ENCODE measurements around the gene PRKRA. TPM values are rescaled to one million over a fixed set of nuclear protein-coding genes. Genes with fewer than 3 reads are reported as not detected.
A peak's percentile ranks its signal among the peaks of the same experiment; 100 is the strongest.

Gene PRKRA
- total and polyA plus RNA-seq, 2 of the 13 experiments (the other 11 are each of a cell fraction or from before 2014, with no cell fraction given) = 53.1 to 74.7 TPM

DNA sequence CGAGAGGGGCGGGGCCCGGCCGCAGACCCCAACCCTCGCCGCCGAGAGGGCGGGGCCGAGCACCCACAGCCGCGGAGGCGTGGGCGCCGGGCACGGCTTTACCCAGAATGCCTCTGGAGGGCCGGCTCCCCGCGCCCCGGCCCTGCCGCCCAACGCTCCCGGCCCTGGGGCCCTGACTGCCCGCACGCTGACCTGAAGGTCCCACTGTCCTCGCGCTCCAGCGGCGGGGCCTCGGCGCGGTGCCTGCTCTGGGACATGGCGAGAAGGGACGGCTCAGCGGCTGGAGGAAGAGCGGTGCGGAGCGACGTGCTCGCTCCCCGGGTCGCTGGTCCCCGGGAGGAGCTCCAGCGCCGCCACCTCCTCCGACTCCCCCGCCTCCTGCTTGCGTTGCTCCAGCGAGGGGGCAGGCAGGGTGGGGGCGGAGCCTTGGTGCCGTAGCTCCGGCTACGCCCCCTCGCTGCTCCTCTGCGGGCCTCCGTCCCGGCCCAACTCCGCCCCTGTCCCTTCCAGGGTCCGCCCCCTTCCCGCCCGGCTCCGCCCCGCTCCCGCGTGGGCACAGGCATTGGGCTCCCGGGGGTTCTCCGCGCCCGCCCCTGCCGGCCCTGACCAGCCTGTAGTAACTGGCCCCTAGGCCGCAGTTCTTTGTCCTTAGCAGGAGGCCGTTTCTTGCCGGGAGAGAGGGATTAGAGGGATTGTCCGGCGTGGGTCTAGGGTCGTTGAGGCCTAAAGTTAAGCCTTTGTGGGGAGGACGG lies at the start of gene PRKRA, which contains the start of gene PJVK (continued):
- TF ChIP-seq, protein P1, sequence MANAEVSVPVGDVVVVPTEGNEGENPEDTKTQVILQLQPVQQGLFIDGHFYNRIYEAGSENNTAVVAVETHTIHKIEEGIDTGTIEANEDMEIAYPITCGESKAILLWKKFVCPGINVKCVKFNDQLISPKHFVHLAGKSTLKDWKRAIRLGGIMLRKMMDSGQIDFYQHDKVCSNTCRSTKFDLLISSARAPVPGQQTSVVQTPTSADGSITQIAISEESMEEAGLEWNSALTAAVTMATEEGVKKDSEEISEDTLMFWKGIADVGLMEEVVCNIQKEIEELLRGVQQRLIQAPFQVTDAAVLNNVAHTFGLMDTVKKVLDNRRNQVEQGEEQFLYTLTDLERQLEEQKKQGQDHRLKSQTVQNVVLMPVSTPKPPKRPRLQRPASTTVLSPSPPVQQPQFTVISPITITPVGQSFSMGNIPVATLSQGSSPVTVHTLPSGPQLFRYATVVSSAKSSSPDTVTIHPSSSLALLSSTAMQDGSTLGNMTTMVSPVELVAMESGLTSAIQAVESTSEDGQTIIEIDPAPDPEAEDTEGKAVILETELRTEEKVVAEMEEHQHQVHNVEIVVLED (CRISPR knock-in tag; IDR thresholded peaks at IDR 0.05; ENCODE audit: borderline replicate concordance) = peak; percentile 87
- TF ChIP-seq ZNF552 (CRISPR knock-in tag; IDR thresholded peaks at IDR 0.05; ENCODE audit: borderline replicate concordance) (no peak; the same call in 1 of the 2 replicates), HMG20A (CRISPR knock-in tag; IDR thresholded peaks at IDR 0.05; ENCODE audit: borderline replicate concordance) (no peak), ZSCAN29 (CRISPR knock-in tag; conservative IDR thresholded peaks at IDR 0.05) (peak; percentile 77; the same call in 1 of the 2 replicates), PPARG (CRISPR knock-in tag; conservative IDR thresholded peaks at IDR 0.05) (no peak; the same call in 1 of the 2 replicates), CHD4 (IDR thresholded peaks at IDR 0.05; ENCODE audit: borderline replicate concordance, low read length) (no peak), TMF1 (CRISPR knock-in tag; IDR thresholded peaks at IDR 0.05; ENCODE audit: low read depth) (no peak), ELF3 (CRISPR knock-in tag; IDR thresholded peaks at IDR 0.05) (peak; percentile 23; the same call in 1 of the 2 replicates), ZNF782 (CRISPR knock-in tag; IDR thresholded peaks at IDR 0.05; ENCODE audit: borderline replicate concordance) (peak; percentile 86), ZNF891 (CRISPR knock-in tag; IDR thresholded peaks at IDR 0.05) (no peak), WIZ (CRISPR knock-in tag; IDR thresholded peaks at IDR 0.05) (peak; percentile 74; the same call in 1 of the 2 replicates), ZFP1 (CRISPR knock-in tag; IDR thresholded peaks at IDR 0.05) (peak; percentile 79; the same call in 1 of the 2 replicates), ESRRA (CRISPR knock-in tag; IDR thresholded peaks at IDR 0.05; ENCODE audit: low read depth) (peak; percentile 81), POLR2A (IDR thresholded peaks at IDR 0.05; ENCODE audit: insufficient read depth in 1 of 2, low read depth in 2 of 2, low read length in 2 of 2) (peak; percentile 93 to 97), NFE2L2 (IDR thresholded peaks at IDR 0.05; ENCODE audit: low read length) (no peak)
- TF ChIP-seq, protein P2, sequence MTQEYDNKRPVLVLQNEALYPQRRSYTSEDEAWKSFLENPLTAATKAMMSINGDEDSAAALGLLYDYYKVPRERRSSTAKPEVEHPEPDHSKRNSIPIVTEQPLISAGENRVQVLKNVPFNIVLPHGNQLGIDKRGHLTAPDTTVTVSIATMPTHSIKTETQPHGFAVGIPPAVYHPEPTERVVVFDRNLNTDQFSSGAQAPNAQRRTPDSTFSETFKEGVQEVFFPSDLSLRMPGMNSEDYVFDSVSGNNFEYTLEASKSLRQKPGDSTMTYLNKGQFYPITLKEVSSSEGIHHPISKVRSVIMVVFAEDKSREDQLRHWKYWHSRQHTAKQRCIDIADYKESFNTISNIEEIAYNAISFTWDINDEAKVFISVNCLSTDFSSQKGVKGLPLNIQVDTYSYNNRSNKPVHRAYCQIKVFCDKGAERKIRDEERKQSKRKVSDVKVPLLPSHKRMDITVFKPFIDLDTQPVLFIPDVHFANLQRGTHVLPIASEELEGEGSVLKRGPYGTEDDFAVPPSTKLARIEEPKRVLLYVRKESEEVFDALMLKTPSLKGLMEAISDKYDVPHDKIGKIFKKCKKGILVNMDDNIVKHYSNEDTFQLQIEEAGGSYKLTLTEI (CRISPR knock-in tag; conservative IDR thresholded peaks at IDR 0.05) = no peak
- TF ChIP-seq, protein P3, sequence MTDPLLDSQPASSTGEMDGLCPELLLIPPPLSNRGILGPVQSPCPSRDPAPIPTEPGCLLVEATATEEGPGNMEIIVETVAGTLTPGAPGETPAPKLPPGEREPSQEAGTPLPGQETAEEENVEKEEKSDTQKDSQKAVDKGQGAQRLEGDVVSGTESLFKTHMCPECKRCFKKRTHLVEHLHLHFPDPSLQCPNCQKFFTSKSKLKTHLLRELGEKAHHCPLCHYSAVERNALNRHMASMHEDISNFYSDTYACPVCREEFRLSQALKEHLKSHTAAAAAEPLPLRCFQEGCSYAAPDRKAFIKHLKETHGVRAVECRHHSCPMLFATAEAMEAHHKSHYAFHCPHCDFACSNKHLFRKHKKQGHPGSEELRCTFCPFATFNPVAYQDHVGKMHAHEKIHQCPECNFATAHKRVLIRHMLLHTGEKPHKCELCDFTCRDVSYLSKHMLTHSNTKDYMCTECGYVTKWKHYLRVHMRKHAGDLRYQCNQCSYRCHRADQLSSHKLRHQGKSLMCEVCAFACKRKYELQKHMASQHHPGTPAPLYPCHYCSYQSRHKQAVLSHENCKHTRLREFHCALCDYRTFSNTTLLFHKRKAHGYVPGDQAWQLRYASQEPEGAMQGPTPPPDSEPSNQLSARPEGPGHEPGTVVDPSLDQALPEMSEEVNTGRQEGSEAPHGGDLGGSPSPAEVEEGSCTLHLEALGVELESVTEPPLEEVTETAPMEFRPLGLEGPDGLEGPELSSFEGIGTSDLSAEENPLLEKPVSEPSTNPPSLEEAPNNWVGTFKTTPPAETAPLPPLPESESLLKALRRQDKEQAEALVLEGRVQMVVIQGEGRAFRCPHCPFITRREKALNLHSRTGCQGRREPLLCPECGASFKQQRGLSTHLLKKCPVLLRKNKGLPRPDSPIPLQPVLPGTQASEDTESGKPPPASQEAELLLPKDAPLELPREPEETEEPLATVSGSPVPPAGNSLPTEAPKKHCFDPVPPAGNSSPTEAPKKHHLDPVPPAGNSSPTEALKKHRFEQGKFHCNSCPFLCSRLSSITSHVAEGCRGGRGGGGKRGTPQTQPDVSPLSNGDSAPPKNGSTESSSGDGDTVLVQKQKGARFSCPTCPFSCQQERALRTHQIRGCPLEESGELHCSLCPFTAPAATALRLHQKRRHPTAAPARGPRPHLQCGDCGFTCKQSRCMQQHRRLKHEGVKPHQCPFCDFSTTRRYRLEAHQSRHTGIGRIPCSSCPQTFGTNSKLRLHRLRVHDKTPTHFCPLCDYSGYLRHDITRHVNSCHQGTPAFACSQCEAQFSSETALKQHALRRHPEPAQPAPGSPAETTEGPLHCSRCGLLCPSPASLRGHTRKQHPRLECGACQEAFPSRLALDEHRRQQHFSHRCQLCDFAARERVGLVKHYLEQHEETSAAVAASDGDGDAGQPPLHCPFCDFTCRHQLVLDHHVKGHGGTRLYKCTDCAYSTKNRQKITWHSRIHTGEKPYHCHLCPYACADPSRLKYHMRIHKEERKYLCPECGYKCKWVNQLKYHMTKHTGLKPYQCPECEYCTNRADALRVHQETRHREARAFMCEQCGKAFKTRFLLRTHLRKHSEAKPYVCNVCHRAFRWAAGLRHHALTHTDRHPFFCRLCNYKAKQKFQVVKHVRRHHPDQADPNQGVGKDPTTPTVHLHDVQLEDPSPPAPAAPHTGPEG (CRISPR knock-in tag; IDR thresholded peaks at IDR 0.05) = peak; percentile 46
- TF ChIP-seq, protein P4, sequence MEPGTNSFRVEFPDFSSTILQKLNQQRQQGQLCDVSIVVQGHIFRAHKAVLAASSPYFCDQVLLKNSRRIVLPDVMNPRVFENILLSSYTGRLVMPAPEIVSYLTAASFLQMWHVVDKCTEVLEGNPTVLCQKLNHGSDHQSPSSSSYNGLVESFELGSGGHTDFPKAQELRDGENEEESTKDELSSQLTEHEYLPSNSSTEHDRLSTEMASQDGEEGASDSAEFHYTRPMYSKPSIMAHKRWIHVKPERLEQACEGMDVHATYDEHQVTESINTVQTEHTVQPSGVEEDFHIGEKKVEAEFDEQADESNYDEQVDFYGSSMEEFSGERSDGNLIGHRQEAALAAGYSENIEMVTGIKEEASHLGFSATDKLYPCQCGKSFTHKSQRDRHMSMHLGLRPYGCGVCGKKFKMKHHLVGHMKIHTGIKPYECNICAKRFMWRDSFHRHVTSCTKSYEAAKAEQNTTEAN (CRISPR knock-in tag; conservative IDR thresholded peaks at IDR 0.05) = no peak; the same call in 1 of the 2 replicates
- TF ChIP-seq, protein P5, sequence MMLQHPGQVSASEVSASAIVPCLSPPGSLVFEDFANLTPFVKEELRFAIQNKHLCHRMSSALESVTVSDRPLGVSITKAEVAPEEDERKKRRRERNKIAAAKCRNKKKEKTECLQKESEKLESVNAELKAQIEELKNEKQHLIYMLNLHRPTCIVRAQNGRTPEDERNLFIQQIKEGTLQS (CRISPR knock-in tag; IDR thresholded peaks at IDR 0.05) = peak; percentile 56
